ENCODE measurements around the gene B4GALNT4.
"Not testable (repeated sequence)": the region's sequence is repeated elsewhere in the genome, so short reads cannot be mapped to it uniquely, and the experiment has no call there.

The B4GALNT4 gene

GRCh38 chr11:394034-394857 is 24.9 kb downstream of the B4GALNT4 start, which contains the start of gene PKP3:
Gene PKP3 (plus strand): TSS chr11:394209. CDS start chr11:394293, 84 bp downstream.
- FAIRE-seq = no peak

GRCh38 chr11:394858-395655 is 25.8 kb downstream of the B4GALNT4 start:
- no peak for FAIRE-seq

- FAIRE-seq = no peak
These were observed 26.6 kb downstream of the B4GALNT4 start for GRCh38 chr11:395866-396265.

GRCh38 chr11:396511-396947 is 27.2 kb downstream of the B4GALNT4 start:
- no peak for FAIRE-seq

- no peak for FAIRE-seq
These were observed 27.7 kb downstream of the B4GALNT4 start for GRCh38 chr11:396948-397548.

- FAIRE-seq = no peak
These were observed 29.5 kb downstream of the B4GALNT4 start for GRCh38 chr11:398826-399225.

GRCh38 chr11:399731-400211 is 30.5 kb downstream of the B4GALNT4 start:
- no peak for FAIRE-seq

GRCh38 chr11:400241-400689 is 31.0 kb downstream of the B4GALNT4 start:
- FAIRE-seq = no peak

- not testable (repeated sequence) for FAIRE-seq
These were observed 31.9 kb downstream of the B4GALNT4 start for GRCh38 chr11:401196-401595.

- FAIRE-seq = no peak
These were observed 33.9 kb downstream of the B4GALNT4 start for GRCh38 chr11:403021-403760.

- FAIRE-seq = no peak
These were observed 34.6 kb downstream of the B4GALNT4 start for GRCh38 chr11:403761-404431.

- FAIRE-seq = no peak
These were observed 35.4 kb downstream of the B4GALNT4 start for GRCh38 chr11:404551-405264.

GRCh38 chr11:405323-405953 is 36.1 kb downstream of the B4GALNT4 start:
- FAIRE-seq = no peak

GRCh38 chr11:405954-406795 is 36.9 kb downstream of the B4GALNT4 start:
- no peak for FAIRE-seq

GRCh38 chr11:406796-407650 is 37.7 kb downstream of the B4GALNT4 start:
- no peak for FAIRE-seq

- no peak for FAIRE-seq
These were observed 38.4 kb downstream of the B4GALNT4 start for GRCh38 chr11:407651-408123.

- no peak for FAIRE-seq
These were observed 39.1 kb downstream of the B4GALNT4 start for GRCh38 chr11:408154-409007.
